BE2C (cell line): ENCODE measurements around the gene MRPS2.

Experiments used
- DNase-seq: peaks from one replicate; pipeline ENCODE4 v3.0.0-alpha.2; 2020
- H3K27me3 ChIP-seq: fragments of 250-450 bp; sonication (Bioruptor Pico); 2 replicates; pipeline ENCODE4 v1.5.1; 2020; ENCODE audit warnings: mild to moderate bottlenecking
- H3K36me3 ChIP-seq: fragments of 250-450 bp; sonication (Bioruptor Pico); 2 replicates; pipeline ENCODE4 v1.5.1; 2020; ENCODE audit warnings: mild to moderate bottlenecking
- H3K4me1 ChIP-seq: fragments of 250-450 bp; sonication (Bioruptor Pico); 2 replicates; pipeline ENCODE4 v1.5.1; 2020
- H3K4me3 ChIP-seq: 2 replicates; pipeline ENCODE4 v1.5.1; 2011; ENCODE audit warnings: low read depth, low read length
- H3K9me3 ChIP-seq: fragments of 250-450 bp; sonication (Bioruptor Pico); 2 replicates; pipeline ENCODE4 v1.5.1; 2020
- CTCF ChIP-seq: IDR thresholded peaks from 2 replicates; pipeline ENCODE4 v1.5.1; 2012; ENCODE audit warnings: mild to moderate bottlenecking, low read depth, low read length

The MRPS2 gene

GRCh38 chr9:135502873-135503321, 2.4 kb downstream of the MRPS2 start:
- no peak for TF ChIP-seq CTCF
- Histone ChIP-seq H3K27me3 (no peaks in the 10 kb centered on the region), H3K4me1 (no peaks in the 10 kb centered on the region), H3K36me3 (peaks cover 38% of the 10 kb centered on the region), H3K9me3 (no peaks in the 10 kb centered on the region), H3K4me3 (no peak overlapping the region)
- DNase-seq = no peak

GRCh38 chr9:135503371-135504261, 3.1 kb downstream of the MRPS2 start:
- Histone ChIP-seq H3K4me3 (no peak overlapping the region), H3K4me1 (no peaks in the 10 kb centered on the region), H3K9me3 (no peaks in the 10 kb centered on the region), H3K27me3 (no peaks in the 10 kb centered on the region), H3K36me3 (peaks cover 38% of the 10 kb centered on the region)
- TF ChIP-seq CTCF = no peak
- no peak for DNase-seq

- peak; percentile 84 for DNase-seq
- peak; percentile 75 for TF ChIP-seq CTCF
- Histone ChIP-seq H3K36me3 (peaks cover 38% of the 10 kb centered on the region), H3K4me3 (no peak overlapping the region), H3K9me3 (no peaks in the 10 kb centered on the region), H3K4me1 (no peaks in the 10 kb centered on the region), H3K27me3 (no peaks in the 10 kb centered on the region)
Measured at GRCh38 chr9:135504262-135505243, 4.1 kb downstream of the MRPS2 start.

- no peak for DNase-seq
- peaks cover 38% of the 10 kb centered on the region for H3K36me3 ChIP-seq
- H3K27me3 ChIP-seq = no peaks in the 10 kb centered on the region
- no peaks in the 10 kb centered on the region for H3K4me1 ChIP-seq
- no peak for TF ChIP-seq CTCF
- no peak overlapping the region for H3K4me3 ChIP-seq
- H3K9me3 ChIP-seq = no peaks in the 10 kb centered on the region
Measured at GRCh38 chr9:135505406-135506187, 5.1 kb downstream of the MRPS2 start.

GRCh38 chr9:135506327-135507103, 6.0 kb downstream of the MRPS2 start:
- TF ChIP-seq CTCF = no peak
- Histone ChIP-seq H3K36me3 (peaks cover 38% of the 10 kb centered on the region), H3K4me1 (no peaks in the 10 kb centered on the region), H3K9me3 (no peaks in the 10 kb centered on the region), H3K27me3 (no peaks in the 10 kb centered on the region), H3K4me3 (no peak overlapping the region)
- DNase-seq = no peak
